ENCODE results near the gene SEMA3B.

DNA sequence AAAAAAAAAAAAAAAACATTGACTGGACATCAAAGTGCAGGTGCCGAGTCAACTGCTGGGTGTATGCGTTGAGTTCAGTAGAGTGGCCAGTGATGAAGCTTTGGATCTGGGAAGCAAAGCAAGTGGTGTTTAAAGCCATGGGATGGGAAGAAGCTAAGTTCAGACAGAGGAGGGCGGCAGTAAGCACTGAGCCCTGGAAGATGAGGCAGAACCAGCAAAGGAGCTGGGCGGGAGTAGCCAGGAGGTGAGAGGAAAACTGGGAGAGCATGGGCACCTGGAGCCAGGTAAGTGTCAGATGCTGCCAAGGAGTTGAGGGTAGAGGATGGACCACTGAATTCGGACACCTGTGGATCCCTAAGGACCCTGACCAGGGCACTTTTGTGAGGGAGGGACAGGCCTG lies 44.3 kb upstream of the SEMA3B start:
- TF ChIP-seq, protein P1, sequence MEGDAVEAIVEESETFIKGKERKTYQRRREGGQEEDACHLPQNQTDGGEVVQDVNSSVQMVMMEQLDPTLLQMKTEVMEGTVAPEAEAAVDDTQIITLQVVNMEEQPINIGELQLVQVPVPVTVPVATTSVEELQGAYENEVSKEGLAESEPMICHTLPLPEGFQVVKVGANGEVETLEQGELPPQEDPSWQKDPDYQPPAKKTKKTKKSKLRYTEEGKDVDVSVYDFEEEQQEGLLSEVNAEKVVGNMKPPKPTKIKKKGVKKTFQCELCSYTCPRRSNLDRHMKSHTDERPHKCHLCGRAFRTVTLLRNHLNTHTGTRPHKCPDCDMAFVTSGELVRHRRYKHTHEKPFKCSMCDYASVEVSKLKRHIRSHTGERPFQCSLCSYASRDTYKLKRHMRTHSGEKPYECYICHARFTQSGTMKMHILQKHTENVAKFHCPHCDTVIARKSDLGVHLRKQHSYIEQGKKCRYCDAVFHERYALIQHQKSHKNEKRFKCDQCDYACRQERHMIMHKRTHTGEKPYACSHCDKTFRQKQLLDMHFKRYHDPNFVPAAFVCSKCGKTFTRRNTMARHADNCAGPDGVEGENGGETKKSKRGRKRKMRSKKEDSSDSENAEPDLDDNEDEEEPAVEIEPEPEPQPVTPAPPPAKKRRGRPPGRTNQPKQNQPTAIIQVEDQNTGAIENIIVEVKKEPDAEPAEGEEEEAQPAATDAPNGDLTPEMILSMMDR (IDR thresholded peaks at IDR 0.05; ENCODE audit: low read length): no peak
- TF ChIP-seq EZH2 (optimal IDR thresholded peaks at IDR 0.05; ENCODE audit: low read depth, low read length) (no peak), EZH2phosphoT487 (IDR thresholded peaks at IDR 0.05; ENCODE audit: low read length) (no peak)
